HG03558 (cell line): ENCODE measurements around the gene SH3D19.

Source experiments
- ATAC-seq: cut with Tn5 transposase; IDR thresholded peaks from one replicate; pipeline ENCODE4 v1.9.1; 2021; ENCODE audit warnings: moderate number of reproducible peaks; ENCODE audit not compliant: unreplicated experiment; ENCODE audit errors: extremely low read depth

Gene SH3D19

DNA sequence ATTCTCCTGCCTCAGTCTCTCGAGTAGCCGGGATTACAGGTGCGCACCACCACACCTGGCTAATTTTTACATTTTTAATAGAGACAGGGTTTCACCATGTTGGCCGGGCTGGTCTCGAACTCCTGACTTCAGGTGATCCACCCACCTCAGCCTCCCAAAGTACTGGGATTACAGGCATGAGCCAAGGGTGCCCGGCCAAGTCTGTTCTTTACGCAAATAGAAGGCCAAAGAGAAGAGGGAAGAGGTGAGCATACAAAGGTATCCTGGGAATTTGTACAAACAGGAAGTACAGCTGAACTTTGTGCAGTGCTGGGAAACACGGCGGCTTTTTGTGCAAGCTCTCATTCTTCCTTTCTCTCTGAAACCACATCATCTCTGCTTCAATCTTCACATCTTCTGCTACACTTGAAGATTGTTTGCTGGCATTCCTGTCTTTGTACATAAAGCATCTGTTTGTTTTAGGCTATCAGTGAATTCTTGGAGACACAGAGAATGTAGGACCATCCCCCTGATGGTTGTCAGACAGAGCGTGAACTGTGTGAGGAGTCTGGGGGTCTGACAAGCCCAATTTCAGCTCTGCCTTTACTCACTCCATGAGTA is 120.4 kb downstream of the SH3D19 start:
- no peak for ATAC-seq

DNA sequence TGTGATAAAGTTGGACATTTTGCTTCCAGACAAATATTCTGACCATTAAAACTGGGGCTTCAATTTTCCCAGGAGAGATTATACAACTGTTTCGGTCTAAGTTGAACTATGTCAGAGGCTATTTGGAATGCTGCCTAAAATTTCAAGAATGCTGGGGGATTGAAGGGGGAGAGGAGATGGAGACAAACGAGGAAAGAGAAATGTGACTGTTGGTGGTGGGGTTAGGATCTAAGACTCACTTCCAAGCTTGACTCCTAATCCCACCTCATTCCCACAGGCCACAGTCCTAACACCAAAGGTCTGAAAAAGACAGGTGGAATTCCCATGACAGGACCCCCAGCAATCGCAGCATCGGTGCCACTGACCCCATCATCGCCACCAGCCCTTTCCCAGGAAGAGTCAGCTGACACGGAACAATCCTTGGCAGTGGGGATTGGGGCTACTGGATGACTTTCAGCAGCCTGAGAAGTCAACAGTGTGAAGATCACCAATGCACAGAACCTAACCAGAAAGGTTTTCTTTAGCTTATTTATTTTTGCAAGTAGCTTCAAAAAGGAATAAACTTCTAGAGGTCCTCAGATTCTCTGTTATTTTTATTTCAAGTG is 122.5 kb downstream of the SH3D19 start:
- no peak for ATAC-seq

DNA sequence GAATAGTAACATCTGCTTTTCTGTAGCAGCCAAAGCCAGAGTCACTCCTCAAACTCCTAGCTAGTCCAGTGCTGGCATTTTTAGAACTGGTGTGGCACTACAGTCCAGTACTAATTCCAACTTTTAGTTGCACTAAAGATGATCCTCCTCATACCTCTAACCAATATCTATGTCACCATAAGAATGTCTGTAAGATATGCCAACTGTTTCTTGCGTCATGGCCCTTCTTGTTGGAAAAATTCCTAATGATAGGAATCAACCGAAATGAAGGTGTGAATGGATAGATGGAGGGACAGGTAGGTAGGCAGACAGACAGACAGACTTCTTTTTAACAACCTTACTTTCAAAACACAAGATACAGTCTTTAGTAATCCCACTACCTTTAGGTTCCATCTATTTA is 123.0 kb downstream of the SH3D19 start:
- ATAC-seq, result no peak

DNA sequence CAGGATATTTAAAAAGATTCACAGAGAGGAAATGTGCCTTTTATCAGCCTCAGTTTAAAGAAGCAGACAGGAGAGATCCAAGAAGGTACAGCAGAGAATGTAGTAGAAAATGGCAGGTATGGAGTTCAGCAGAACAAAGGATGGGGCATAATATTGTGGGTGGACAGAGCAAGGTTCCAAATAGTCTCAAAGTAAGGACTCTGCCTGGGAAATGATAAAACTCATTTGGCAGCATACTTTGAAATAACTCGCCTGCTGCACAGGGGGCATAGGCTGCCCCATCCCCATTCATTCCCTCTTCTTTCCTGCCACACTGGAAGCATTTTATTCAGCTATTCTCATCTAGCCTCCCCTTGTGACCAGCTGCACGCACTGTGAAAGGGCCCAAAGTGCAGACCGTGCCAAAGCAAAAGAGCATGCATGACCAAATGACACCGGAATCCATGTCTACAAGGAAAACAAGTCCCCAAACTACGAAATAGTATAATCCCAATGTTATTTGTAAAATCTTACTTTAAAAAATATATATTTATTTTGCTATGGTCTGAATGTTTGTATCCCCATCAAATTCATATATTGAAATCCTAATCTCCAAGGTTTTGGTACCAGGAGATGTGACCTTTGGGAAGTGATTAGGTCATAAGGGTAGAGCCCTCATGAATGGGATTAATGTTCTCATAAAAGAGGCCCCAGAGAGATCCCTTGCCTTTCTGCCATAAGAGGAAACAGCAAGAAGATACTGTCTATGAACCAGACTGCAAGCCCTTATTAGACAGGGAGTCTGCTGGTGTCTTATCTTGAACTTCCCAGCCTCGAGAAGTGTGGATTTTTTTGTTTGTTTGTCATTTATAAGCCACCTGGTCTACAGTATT is 125.8 kb downstream of the SH3D19 start:
- no peak for ATAC-seq

DNA sequence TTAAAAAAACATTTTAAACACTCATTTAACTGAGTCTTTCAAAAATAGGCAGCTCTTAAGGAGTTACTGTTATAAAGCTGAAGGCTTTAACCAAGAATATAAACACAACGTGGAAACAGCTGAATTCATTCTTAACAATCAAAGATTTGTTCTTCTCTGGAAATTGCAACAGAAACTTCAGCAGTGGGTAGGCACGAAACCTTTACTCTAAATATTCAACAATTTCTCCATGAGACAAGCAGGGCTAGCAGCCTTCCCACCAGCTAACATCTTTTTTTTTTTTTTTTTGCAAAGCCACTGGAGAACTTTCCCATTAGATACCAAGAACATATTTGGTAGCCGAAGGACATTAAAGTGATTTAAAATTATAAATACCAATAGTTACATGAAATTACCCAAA is 126.7 kb downstream of the SH3D19 start:
- no peak for ATAC-seq

DNA sequence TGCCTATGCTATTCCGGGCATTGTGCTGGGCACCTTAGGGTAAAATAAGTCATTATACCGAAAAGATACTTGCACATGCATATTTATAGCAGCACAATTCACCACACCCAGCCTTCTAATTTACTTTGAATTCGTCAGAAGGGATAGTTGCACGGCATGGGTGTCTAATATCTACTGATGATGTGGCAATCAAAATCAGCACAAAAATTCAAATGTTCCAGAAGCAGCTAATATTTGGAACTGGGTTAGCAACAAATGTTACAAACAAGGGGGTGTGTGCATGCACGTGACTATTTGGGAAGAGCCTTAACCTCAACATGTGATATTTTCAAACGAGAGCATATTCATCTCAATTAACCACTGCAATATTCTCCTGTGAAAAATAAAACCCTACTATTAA is 128.2 kb downstream of the SH3D19 start:
- no peak for ATAC-seq

DNA sequence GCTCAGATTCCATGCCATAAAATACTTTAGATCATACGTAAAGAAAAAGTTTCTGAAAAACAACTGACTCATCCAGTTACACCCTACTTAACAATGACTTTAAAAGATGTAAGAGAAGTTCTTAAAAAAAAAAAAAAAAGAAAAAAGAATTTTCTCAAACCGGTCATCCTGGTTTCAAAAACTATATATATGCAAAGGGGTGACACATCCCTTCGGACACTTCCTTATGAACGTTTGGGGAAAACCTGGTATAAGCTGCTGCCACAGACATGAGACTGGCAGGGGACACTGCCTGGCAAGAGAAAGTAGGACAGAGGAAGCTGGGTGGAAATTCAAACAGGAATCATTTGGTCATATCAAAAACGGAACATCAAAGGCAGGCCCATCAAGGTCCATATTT is 129.6 kb downstream of the SH3D19 start:
- ATAC-seq, result no peak

DNA sequence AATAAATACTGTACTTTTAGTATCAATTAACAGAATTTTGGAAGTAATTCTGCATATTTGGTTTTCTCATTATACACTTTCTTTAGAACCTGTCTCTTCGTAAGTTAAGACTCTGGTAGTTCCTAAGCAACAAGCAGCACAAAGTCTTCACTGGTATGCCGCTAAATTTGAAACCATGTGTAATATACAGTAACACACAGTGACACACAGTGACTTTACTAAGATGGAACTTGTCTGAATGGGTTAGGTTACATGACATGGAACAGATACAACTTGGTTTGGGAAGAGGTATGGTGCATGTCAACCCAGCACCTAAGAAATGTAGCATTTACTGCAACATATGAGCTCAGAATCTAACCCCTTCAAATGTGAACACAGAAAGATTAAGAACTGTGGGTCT is 132.0 kb downstream of the SH3D19 start:
- no peak for ATAC-seq

DNA sequence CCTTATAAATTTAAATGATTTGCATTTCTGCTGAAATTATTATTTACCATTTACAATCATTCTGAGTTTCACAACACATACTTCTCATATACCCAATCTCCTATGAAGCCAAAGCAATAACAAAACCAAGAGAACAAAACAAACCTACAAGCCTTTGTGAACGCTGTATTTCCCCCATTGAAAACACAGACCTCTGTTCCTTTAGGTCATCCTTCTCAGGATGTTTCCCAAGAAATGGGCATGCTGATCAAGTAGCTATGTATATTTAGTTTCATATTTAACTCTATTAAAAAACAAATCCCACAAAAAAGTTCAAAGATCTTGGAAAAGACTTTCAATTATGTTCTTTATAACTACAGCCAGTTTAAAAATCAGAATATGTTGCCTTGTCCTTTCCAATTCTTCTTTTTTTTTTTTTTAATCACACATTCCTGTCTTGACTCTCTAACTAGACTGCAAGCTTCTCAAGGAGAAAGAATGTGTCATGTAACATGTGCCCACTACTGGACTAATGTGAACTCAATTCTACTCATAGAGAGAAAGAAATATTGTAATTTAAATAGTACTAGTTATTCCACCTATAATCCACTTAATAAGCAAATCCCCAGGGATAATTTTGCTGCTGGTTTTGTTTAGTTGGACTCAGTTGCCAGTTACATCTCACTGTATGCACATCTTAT is 132.7 kb downstream of the SH3D19 start:
- no peak for ATAC-seq

DNA sequence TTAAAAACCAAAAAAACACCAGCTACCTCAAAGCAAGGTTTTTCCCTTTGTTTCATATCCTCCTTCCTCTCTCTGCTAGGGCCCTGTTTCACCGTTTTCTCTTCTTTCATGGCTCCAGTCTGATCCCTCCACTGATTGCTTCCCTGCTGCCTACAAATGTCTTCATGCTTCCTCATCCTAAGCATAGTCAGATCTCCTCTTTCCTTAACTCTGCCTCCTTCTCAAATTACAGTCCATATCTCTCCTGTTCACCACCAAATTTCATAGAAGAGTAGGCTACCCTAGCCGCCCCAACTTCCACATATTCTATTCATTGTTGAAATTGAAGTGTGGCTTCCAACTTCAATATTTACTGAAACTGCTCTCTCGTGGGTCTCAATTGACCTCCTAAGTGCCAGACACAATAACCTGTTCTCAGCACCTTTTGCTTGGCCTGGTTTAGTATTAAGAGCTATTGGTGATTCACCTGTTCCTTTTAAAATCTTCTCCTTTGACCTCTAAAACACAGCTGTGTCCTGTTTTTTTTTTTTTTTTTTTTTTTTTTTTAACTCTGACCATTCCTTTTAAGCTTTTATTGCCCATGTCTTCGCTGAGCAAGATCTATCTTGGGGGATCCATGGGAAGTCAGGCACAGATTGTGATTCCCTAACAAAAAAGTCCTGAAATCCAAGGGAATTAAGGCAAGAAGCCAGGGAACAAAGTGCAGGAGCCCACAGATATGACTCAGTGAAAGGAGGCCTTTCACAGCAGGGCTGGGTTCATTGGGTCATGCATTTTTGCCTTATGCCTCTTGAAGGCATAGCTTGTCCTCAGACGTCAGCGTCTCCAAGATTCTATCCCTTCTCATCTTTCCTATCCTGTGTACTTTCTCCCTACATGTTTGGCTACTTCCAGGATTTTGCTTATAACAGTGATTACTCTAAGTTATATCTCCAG is 140.6 kb downstream of the SH3D19 start:
- ATAC-seq, result no peak

DNA sequence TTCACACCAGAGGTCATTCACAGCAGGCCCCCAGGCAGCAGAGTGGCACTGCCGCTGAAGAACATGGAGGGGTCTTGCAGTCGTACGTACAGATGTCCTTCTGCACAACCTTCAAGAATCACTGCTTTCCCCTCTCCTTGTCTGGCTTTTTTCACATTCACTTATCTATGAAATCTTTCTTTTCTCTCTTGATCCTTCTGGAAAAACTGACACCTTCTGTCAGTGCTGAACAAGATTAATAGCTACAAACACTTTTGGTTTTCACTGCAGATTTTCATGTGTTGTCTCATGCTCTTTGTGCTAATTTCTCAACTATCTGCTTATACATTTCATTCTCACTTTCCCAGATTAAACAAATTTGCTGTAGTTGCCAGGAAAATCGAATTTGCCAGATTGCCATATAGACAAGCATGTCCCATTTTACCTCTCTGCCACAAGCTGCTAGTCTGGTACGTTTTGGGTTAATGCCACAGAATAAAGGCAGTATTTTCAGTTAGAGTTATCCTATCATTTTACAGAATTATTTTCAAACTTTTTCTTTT is 142.9 kb downstream of the SH3D19 start:
- ATAC-seq, result no peak

DNA sequence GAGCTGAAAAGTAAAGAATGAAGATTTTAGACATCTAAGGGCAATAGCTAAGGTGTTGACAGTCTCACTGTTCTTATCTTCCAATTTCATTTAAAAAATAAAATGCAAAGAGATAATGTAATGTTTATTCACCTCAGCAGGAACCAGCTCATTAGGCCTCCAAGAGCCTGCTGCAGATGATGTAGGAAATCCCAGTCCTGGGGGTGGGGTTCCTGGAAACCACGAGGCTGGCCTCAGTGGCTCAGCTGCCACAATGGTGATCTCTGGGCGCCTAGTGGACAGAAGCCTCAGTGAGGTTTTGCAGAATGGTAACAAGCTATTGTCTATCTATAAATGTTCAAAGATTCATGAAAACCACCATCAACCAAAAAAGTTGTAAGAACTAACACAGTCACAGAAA is 148.7 kb downstream of the SH3D19 start:
- no peak for ATAC-seq

DNA sequence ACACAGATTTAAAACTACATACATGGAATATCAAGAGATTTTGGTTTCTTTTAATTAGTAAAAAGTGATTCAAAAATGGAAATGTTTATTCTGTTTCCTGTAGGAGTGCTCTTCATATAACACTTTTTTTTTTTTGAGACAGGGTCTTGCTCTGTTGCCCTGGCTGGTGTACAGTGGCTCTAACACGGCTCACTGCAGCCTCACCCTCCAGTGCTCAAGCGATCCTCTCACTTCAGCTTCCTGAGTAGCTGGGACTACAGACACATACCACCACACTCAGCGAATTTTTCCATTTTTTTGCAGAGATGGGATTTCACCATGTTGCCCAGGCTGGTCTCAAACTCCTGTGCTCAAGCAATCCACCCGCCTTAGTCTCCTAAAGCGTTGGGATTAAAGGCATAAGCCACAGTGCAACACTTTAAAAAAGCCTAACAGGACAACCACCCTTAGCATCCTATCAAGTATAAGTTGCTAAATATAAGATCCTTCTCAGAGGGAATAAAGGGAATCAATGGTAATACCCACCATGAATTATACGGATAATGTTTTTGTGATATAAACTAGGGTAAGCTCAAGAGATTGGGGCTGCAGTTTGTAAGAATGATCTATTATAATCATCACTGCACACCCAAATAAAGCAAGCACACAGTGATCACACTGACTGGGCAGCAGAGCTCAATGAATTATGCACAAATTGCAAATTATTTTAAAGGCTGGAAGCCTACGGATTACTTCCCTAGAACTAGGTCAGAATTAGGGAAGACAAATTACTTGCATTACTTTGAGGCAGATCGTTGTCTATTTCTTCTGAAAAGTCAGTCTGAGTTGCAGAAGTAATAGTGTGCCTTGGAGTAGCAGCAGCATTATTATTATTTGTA is 149.4 kb downstream of the SH3D19 start:
- ATAC-seq, result no peak

DNA sequence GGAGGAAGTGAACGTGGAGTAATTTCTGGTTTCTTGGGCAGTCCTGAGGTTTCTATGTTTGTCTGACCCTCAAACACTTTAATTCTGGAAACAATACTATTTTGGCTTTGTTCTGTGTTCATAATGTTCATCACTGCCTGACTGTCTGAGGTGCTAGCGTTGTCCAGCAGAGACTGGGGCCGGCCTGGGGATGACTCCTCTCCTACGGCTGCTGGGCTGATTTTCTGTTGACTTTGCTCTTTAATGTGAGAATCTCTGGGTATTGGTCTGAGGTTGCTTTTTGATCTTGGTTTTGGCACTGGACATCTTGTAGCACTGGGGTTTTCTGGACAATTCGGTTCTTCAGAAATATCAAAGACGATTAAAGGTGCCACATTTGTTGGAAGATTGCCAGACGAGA is 150.2 kb downstream of the SH3D19 start:
- ATAC-seq, result no peak

DNA sequence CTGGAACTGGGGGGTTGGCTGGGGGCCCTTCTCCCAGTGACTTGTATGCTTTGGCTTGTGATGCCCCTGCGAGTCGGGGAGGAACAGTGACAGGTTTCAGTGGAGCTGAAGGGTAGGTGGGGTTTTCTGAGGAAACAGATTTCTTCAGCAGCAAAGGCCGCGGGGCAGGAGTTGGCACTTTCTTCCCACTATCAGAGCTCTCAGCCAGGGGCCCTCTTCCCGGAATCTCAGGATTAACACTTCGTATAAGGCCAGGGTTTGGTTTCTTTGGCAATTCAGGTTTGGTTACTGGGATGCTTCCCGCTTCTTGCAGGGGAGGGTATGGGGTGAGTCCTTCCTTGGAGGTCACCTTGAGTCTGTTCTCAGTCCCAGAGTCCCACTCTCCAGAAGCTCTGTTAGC is 150.6 kb downstream of the SH3D19 start:
- ATAC-seq, result no peak

DNA sequence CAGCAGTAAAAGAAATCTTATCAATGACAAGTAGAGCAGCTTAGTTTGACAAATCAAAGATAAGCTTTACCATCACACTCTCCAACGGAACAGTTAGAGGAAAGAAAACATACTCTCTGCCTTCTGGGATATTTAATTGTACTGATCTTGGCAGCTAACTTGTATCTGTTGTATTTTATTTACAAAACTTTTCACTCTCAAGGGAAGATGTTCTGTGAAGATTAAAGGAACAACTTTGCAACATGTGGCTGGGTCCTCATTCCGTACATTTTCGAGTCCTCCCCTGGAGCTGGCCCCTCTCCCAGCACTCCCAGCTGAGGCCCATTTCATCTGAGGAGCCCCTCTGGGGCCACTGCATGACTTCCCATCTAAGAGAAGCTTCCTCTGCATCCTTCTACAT is 151.5 kb downstream of the SH3D19 start:
- ATAC-seq, result no peak

DNA sequence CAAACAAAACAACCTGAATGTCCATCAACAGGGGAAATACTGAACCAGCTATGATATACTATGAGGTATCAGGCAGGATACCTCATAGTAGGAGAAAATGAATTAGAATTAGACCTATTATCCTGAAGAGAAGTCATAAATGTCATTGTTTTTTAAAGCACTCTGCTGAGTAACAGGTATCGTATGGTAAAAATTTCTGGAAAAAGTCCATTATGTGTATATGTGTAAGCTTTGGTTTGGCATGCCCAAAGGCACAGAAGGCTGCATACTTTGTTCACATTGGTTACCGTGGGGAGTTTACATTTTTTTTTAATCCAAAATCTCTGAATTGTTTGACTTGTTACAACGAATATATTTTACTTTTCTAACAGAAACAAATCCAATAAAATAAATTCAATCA is 155.5 kb downstream of the SH3D19 start:
- no peak for ATAC-seq

DNA sequence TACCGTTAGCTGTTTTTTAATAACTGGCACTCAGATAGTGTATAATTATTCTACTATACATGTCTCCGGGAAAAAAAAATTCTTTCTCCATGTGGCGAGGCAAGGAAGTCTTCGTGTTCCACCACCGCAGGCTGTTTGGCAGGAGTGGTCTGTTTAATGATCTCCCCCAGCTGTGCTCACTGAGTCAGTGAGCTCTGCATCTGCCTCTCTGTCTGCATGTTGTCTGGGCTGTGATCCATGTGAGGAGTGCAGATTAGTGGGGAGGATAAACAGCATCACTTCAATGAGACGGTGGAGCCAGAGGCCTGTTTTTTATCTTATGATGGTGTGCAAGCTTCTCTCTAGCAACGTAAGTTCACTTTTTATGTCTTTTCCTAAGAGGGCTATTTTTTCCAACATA is 156.2 kb downstream of the SH3D19 start:
- ATAC-seq, result no peak

DNA sequence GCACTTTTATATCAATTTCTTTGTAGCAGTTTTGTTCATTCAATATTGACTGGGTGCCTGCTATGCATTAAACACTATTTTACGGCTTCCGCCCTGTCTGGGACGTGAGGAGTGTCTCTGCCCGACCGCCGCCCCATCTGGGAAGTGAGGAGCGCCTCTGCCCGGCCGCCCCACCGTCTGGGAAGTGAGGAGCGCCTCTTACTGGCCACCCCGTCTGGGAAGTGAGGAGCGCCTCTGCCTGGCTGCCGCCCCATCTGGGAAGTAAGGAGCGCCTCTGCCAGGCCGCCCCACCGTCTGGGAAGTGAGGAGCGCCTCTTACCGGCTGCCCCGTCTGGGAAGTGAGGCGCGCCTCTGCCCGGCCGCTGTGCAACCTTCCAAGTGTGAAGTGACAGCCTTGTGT is 157.8 kb downstream of the SH3D19 start:
- ATAC-seq, result no peak
